Neural crest cell (in vitro differentiated cells): ENCODE data around the gene CD37. TPM values are rescaled to one million over a fixed set of nuclear protein-coding genes. Genes with fewer than 3 reads are reported as not detected.

Experiments
- DNase-seq: peaks from one replicate; pipeline ENCODE4 v3.0.0; 2021; ENCODE audit warnings: low read depth, mixed read lengths, low spot score
- H3K27ac Mint-ChIP-seq: one replicate; pipeline ENCODE4 v1.8.0; 2021; ENCODE audit warnings: mild to moderate bottlenecking, mixed read lengths; ENCODE audit not compliant: unreplicated experiment
- H3K27me3 Mint-ChIP-seq: 2 replicates; pipeline ENCODE4 v1.8.0; 2021; ENCODE audit warnings: low read depth, mild to moderate bottlenecking, mixed read lengths
- H3K36me3 Mint-ChIP-seq: 2 replicates; pipeline ENCODE4 v1.8.0; 2021; ENCODE audit warnings: low read depth, mild to moderate bottlenecking, mixed read lengths
- H3K4me1 Mint-ChIP-seq: 2 replicates; pipeline ENCODE4 v1.8.0; 2021; ENCODE audit warnings: mixed read lengths
- H3K4me3 Mint-ChIP-seq: one replicate; pipeline ENCODE4 v1.8.0; 2021; ENCODE audit warnings: mild to moderate bottlenecking, mixed read lengths
- H3K9me3 Mint-ChIP-seq: 2 replicates; pipeline ENCODE4 v1.8.0; 2021; ENCODE audit warnings: mixed read lengths
- CTCF ChIP-seq: fragments of 200-600 bp; sonication (generic); conservative IDR thresholded peaks from 2 replicates; pipeline ENCODE4 v1.5.0; 2021; ENCODE audit warnings: antibody characterized with exemption, mild to moderate bottlenecking
- microRNA-seq: library from miRNA; unstranded; fragments of <30 nt; microRNA quantifications from one replicate; pipeline ENCODE4, GENCODE V29; 2020
- total RNA-seq: library from RNA; stranded (reverse); gene quantifications from 2 replicates; pipeline ENCODE4 v1.2.1, GENCODE V29; 2021

CD37 gene
- total RNA-seq, 1 donor from 2014 or later = not detected

GRCh38 chr19:49383599-49383998 lies 48.4 kb downstream of the CD37 start:
- Mint-ChIP-seq H3K9me3 (peaks cover 8% of the 10 kb centered on the region), H3K27me3 (no peaks in the 10 kb centered on the region), H3K4me1 (no peaks in the 10 kb centered on the region), H3K4me3 (no peak overlapping the region), H3K27ac (no peak overlapping the region), H3K36me3 (no peaks in the 10 kb centered on the region)
- DNase-seq = no peak
- TF ChIP-seq CTCF = no peak

GRCh38 chr19:49387936-49388372 lies 52.7 kb downstream of the CD37 start, which contains the start of gene KASH5:
Gene KASH5, plus strand, starts transcription at chr19:49388249. Its CDS starts 2,635 bp downstream, at chr19:49390884.
- TF ChIP-seq CTCF = no peak
- H3K36me3 Mint-ChIP-seq = no peaks in the 10 kb centered on the region
- no peak within 1 kb of the TSS for H3K4me3 Mint-ChIP-seq
- H3K4me1 Mint-ChIP-seq = peaks cover 4% of the 10 kb centered on the region
- H3K27ac Mint-ChIP-seq = no peak within 1 kb of the TSS
- DNase-seq = no peak
- no peaks in the 10 kb centered on the region for H3K9me3 Mint-ChIP-seq
- H3K27me3 Mint-ChIP-seq = peaks cover 15% of the 10 kb centered on the region

GRCh38 chr19:49389406-49389805 lies 54.2 kb downstream of the CD37 start:
- peaks cover 4% of the 10 kb centered on the region for H3K4me1 Mint-ChIP-seq

More at GRCh38 chr19:49389406-49389805, 54.2 kb downstream of the CD37 start:
- no peaks in the 10 kb centered on the region for H3K9me3 Mint-ChIP-seq
- no peak overlapping the region for H3K27ac Mint-ChIP-seq
- TF ChIP-seq CTCF = no peak
- peaks cover 15% of the 10 kb centered on the region for H3K27me3 Mint-ChIP-seq
- no peak overlapping the region for H3K4me3 Mint-ChIP-seq
- no peaks in the 10 kb centered on the region for H3K36me3 Mint-ChIP-seq
- DNase-seq = no peak

Small RNA genes within 50 kb of the gene (microRNA-seq; reads per million reads assigned to microRNA genes)
- not detected for gene MIR4324

Other genes starting within 250 kb of the CD37 start
- gene SNRNP70, start 250.0 kb upstream of the CD37 start, total RNA-seq = 291 and 303 TPM in 2 replicates
- 5.4 and 7.5 TPM in 2 replicates for gene LIN7B, start 221.0 kb upstream of the CD37 start, total RNA-seq
- gene C19orf73, start 216.3 kb upstream of the CD37 start, total RNA-seq = 1.0 and 1.3 TPM in 2 replicates
- gene PPFIA3, start 215.9 kb upstream of the CD37 start, total RNA-seq = 21.7 and 22.7 TPM in 2 replicates
- 0.84 and 1.6 TPM in 2 replicates for gene HRC, start 180.0 kb upstream of the CD37 start, total RNA-seq
- gene TRPM4, start 177.6 kb upstream of the CD37 start, total RNA-seq = 8.1 and 9.6 TPM in 2 replicates
- gene SLC6A16, start 10.2 kb upstream of the CD37 start, total RNA-seq = 7.4 and 9.4 TPM in 2 replicates
- gene TEAD2, start 27.0 kb downstream of the CD37 start, total RNA-seq = 153 and 164 TPM in 2 replicates
- gene DKKL1, start 28.5 kb downstream of the CD37 start, total RNA-seq = 1.9 and 2.0 TPM in 2 replicates
- not detected in 2 replicates for gene KASH5, start 52.8 kb downstream of the CD37 start, total RNA-seq
- not detected in 2 replicates for gene PTH2, start 88.0 kb downstream of the CD37 start, total RNA-seq
- not detected in 2 replicates for gene GFY, start 90.0 kb downstream of the CD37 start, total RNA-seq
- 0.23 TPM in 1 of 2 replicates, not detected in the other for gene SLC17A7, start 106.1 kb downstream of the CD37 start, total RNA-seq
- 104 and 110 TPM in 2 replicates for gene PIH1D1, start 116.4 kb downstream of the CD37 start, total RNA-seq
- 51.9 and 52.7 TPM in 2 replicates for gene ALDH16A1, start 117.8 kb downstream of the CD37 start, total RNA-seq
- gene FLT3LG, start 138.8 kb downstream of the CD37 start, total RNA-seq = 0.89 and 1.0 TPM in 2 replicates
- 2,983 and 3,026 TPM in 2 replicates for gene RPL13A, start 152.2 kb downstream of the CD37 start, total RNA-seq
- gene RPS11, start 161.0 kb downstream of the CD37 start, total RNA-seq = 2,365 and 2,591 TPM in 2 replicates
- 24.9 and 27.5 TPM in 2 replicates for gene FCGRT, start 177.3 kb downstream of the CD37 start, total RNA-seq
- gene RCN3, start 192.6 kb downstream of the CD37 start, total RNA-seq = 7.7 and 8.8 TPM in 2 replicates
- gene NOSIP, start 245.2 kb downstream of the CD37 start, total RNA-seq = 70.2 and 74.1 TPM in 2 replicates
- gene PRRG2, start 245.9 kb downstream of the CD37 start, total RNA-seq = 1.0 and 1.3 TPM in 2 replicates